ENCODE data around the gene CAMK1.
A peak's percentile ranks its signal among the peaks of the same experiment; 100 is the strongest.

CAMK1 gene

GRCh38 chr3:9769426-9770275 lies at the start of gene CAMK1:
Gene CAMK1 (minus strand): TSS chr3:9769947. CDS start chr3:9767749, 2,198 bp downstream.
- peak in 5 of 6 experiments; percentile 4 to 39 (median 23) for DNase-seq

GRCh38 chr3:9818666-9819335 lies 49.1 kb upstream of the CAMK1 start:
- no peak for DNase-seq

- no peak for DNase-seq
These were observed 47.7 kb upstream of the CAMK1 start for GRCh38 chr3:9817436-9817835.

GRCh38 chr3:9815986-9816385 lies 46.2 kb upstream of the CAMK1 start:
- DNase-seq, result no peak

GRCh38 chr3:9812870-9813483 lies 43.2 kb upstream of the CAMK1 start:
- DNase-seq, result no peak

GRCh38 chr3:9810846-9811245 lies 41.1 kb upstream of the CAMK1 start:
- DNase-seq, result no peak

- no peak for DNase-seq
These were observed 40.7 kb upstream of the CAMK1 start for GRCh38 chr3:9810433-9810770.

GRCh38 chr3:9809615-9810432 lies 40.1 kb upstream of the CAMK1 start, which contains the start of gene TTLL3:
Gene TTLL3 (plus strand): TSS chr3:9810262. CDS start chr3:9810662, 400 bp downstream.
- peak; percentile 10 to 54 (median 39) for DNase-seq

GRCh38 chr3:9809239-9809614 lies 39.5 kb upstream of the CAMK1 start:
- peak in 2 of 6 experiments; percentile 37 to 43 for DNase-seq

- peak; percentile 3 to 40 (median 20) for DNase-seq
These were observed 38.7 kb upstream of the CAMK1 start for GRCh38 chr3:9808345-9809037.

- DNase-seq, result no peak
These were observed 38.2 kb upstream of the CAMK1 start for GRCh38 chr3:9807981-9808344.

- no peak for DNase-seq
These were observed 37.2 kb upstream of the CAMK1 start for GRCh38 chr3:9806688-9807589.

- no peak for DNase-seq
These were observed 36.4 kb upstream of the CAMK1 start for GRCh38 chr3:9806137-9806536.

GRCh38 chr3:9804996-9805395 lies 35.2 kb upstream of the CAMK1 start:
- no peak for DNase-seq

GRCh38 chr3:9803494-9803893 lies 33.7 kb upstream of the CAMK1 start:
- no peak for DNase-seq

- DNase-seq, result peak in 1 of 6 experiments; percentile 5
These were observed 30.8 kb upstream of the CAMK1 start for GRCh38 chr3:9800529-9800928.

- DNase-seq, result no peak
These were observed 27.6 kb upstream of the CAMK1 start for GRCh38 chr3:9797196-9797945.

GRCh38 chr3:9795207-9795606 lies 25.5 kb upstream of the CAMK1 start:
- no peak for DNase-seq

GRCh38 chr3:9794400-9794799 lies 24.7 kb upstream of the CAMK1 start:
- no peak for DNase-seq

- peak in 2 of 6 experiments; percentile 30 to 31 for DNase-seq
These were observed 23.5 kb upstream of the CAMK1 start for GRCh38 chr3:9793161-9793781.

Data from stimulated activated naive CD4-positive, alpha-beta T cell (primary cell).